H1 (cell line): Measurements from ENCODE around the gene OTX2. TPM values are rescaled to one million over a fixed set of nuclear protein-coding genes. Genes with fewer than 3 reads are reported as not detected.
A peak's percentile ranks its signal among the peaks of the same experiment; 100 is the strongest.

Experiments
- CTCF ChIA-PET: fragments of 300-600 bp; sonication (Branson Sonifier 250); formaldehyde crosslinking; loops from one replicate; lab custom pipeline; 2021; ENCODE audit not compliant: partially characterized antibody; lab: Charles Lee
- POLR2A ChIA-PET: fragments of 300-600 bp; sonication (Branson Sonifier 250); formaldehyde crosslinking; loops from one replicate; lab custom pipeline; 2021; ENCODE audit warnings: inconsistent platforms; ENCODE audit not compliant: partially characterized antibody; lab: Charles Lee
- DNase-seq, 2 experiments: peaks; one replicate each; pipeline versions ENCODE4 v3.0.0 to v3.0.0-alpha.2; 2010 to 2022; ENCODE audit warnings: low spot score in 2 of 2, low read depth in 1 of 2, mixed read lengths in 1 of 2
- FAIRE-seq: peaks from 2 replicates; lab custom pipeline; 2011; peaks lifted over from hg19 to GRCh38; lab: Jason Lieb, UNC
- H2AFZ ChIP-seq: 2 replicates; pipeline ENCODE4 v1.8.1; 2012; ENCODE audit warnings: low read length, inconsistent platforms
- H2AK5ac ChIP-seq: 2 replicates; pipeline ENCODE4 v1.6.1; 2013; ENCODE audit warnings: low read depth, low read length
- H2BK120ac ChIP-seq: replicated peaks from 2 replicates; pipeline ENCODE3; 2013; ENCODE audit warnings: low read depth, low read length, inconsistent platforms
- H2BK12ac ChIP-seq: 2 replicates; pipeline ENCODE4 v1.6.1; 2013; ENCODE audit warnings: low read depth, low read length
- H2BK15ac ChIP-seq: 2 replicates; pipeline ENCODE4 v1.6.1; 2013; ENCODE audit warnings: low read length
- H2BK20ac ChIP-seq: 2 replicates; pipeline ENCODE4 v1.6.1; 2013; ENCODE audit warnings: low read length
- H2BK5ac ChIP-seq: 2 replicates; pipeline ENCODE4 v1.6.1; 2013; ENCODE audit warnings: low read depth, low read length
- H3K14ac ChIP-seq: 2 replicates; pipeline ENCODE4 v1.6.1; 2013; ENCODE audit warnings: inconsistent platforms; ENCODE audit not compliant: insufficient read length
- H3K18ac ChIP-seq: 2 replicates; pipeline ENCODE4 v1.6.1; 2013; ENCODE audit warnings: low read length; ENCODE audit errors: extremely low read depth
- H3K23ac ChIP-seq: 2 replicates; pipeline ENCODE4 v1.6.1; 2013; ENCODE audit warnings: inconsistent platforms; ENCODE audit not compliant: insufficient read length
- H3K23me2 ChIP-seq: 2 replicates; pipeline ENCODE4 v1.6.1; 2013; ENCODE audit warnings: low read depth, low read length
- H3K27ac ChIP-seq: 2 replicates; pipeline ENCODE4 v1.6.1; 2011; ENCODE audit warnings: low read depth, low read length, inconsistent platforms
- H3K27me3 ChIP-seq, 4 experiments: replicated peaks in 1 of 4; 1 replicate in 1 of 4; 2 replicates in 3 of 4; pipeline versions ENCODE4 v1.6.1 to v1.8.1; 2011 to 2013; ENCODE audit warnings: low read length in 3 of 4, mild to moderate bottlenecking in 3 of 4, inconsistent platforms in 2 of 4, mixed read lengths in 2 of 4, moderate library complexity in 1 of 4; ENCODE audit not compliant: control insufficient read depth in 3 of 4, insufficient read depth in 3 of 4; ENCODE audit errors: extremely low read depth in 1 of 4
- H3K36me3 ChIP-seq, 4 experiments: 2 replicates each; pipeline versions ENCODE4 v1.6.1 to v1.8.1; 2011 to 2013; ENCODE audit warnings: mild to moderate bottlenecking in 4 of 4, low read length in 3 of 4, moderate library complexity in 2 of 4, control low read depth in 1 of 4, inconsistent platforms in 1 of 4; ENCODE audit not compliant: insufficient read depth in 4 of 4, control insufficient read depth in 2 of 4
- H3K4ac ChIP-seq: replicated peaks from 2 replicates; pipeline ENCODE3; 2013; ENCODE audit warnings: low read length, low read depth, mixed read lengths, inconsistent platforms; ENCODE audit not compliant: insufficient read length
- H3K4me1 ChIP-seq, 4 experiments: replicated peaks in 1 of 4; 1 replicate in 1 of 4; 2 replicates in 3 of 4; pipeline versions ENCODE4 v1.6.1 to v1.8.1; 2011 to 2013; ENCODE audit warnings: low read length in 3 of 4, inconsistent platforms in 2 of 4, mixed read lengths in 1 of 4; ENCODE audit not compliant: insufficient read depth in 4 of 4, control insufficient read depth in 3 of 4
- H3K4me2 ChIP-seq, 2 experiments: 2 replicates each; pipeline versions ENCODE4 v1.6.1 to v1.8.1; 2011 to 2013; ENCODE audit warnings: low read depth in 2 of 2, low read length in 2 of 2, control low read depth in 1 of 2, inconsistent platforms in 1 of 2, mild to moderate bottlenecking in 1 of 2; ENCODE audit not compliant: insufficient read depth in 1 of 2
- H3K4me3 ChIP-seq, 4 experiments: fragments of 200-600, 300-600 bp in 1 of 4; sonication (generic), shearing (Covaris generic), sonication (Bioruptor Twin) in 1 of 4; 2 replicates each; pipeline versions ENCODE4 v1.5.1 to v1.8.1; 2011 to 2016; ENCODE audit warnings: low read length in 4 of 4, low read depth in 3 of 4, control low read depth in 2 of 4, inconsistent platforms in 2 of 4, mild to moderate bottlenecking in 2 of 4, mixed read lengths in 1 of 4, moderate library complexity in 1 of 4; ENCODE audit not compliant: insufficient read depth in 2 of 4; ENCODE audit errors: extremely low read depth in 1 of 4
- H3K56ac ChIP-seq: replicated peaks from 2 replicates; pipeline ENCODE3; 2013; ENCODE audit warnings: low read depth, mild to moderate bottlenecking, mixed read lengths, low read length, inconsistent platforms; ENCODE audit not compliant: insufficient read length
- H3K79me1 ChIP-seq: 2 replicates; pipeline ENCODE4 v1.6.1; 2013; ENCODE audit warnings: low read depth, low read length, control low read depth
- H3K79me2 ChIP-seq, 2 experiments: 2 replicates each; pipeline versions ENCODE4 v1.6.1 to v1.8.1; 2012 to 2013; ENCODE audit warnings: low read length in 2 of 2, mild to moderate bottlenecking in 2 of 2, inconsistent platforms in 1 of 2; ENCODE audit not compliant: insufficient read depth in 2 of 2, control insufficient read depth in 1 of 2
- H3K9ac ChIP-seq, 4 experiments: replicated peaks in 1 of 4; 1 replicate in 1 of 4; 2 replicates in 3 of 4; pipeline versions ENCODE4 v1.6.1 to v1.8.1; 2011 to 2013; ENCODE audit warnings: low read depth in 3 of 4, low read length in 3 of 4, control low read depth in 2 of 4, mild to moderate bottlenecking in 2 of 4, moderate library complexity in 2 of 4, inconsistent platforms in 1 of 4; ENCODE audit errors: extremely low read depth in 1 of 4
- H3K9me3 ChIP-seq, 2 experiments: 2 replicates each; pipeline versions ENCODE4 v1.6.1 to v1.8.1; 2012 to 2013; ENCODE audit warnings: mild to moderate bottlenecking in 2 of 2, moderate library complexity in 2 of 2, control low read depth in 1 of 2, inconsistent platforms in 1 of 2, low read depth in 1 of 2, low read length in 1 of 2, mixed read lengths in 1 of 2; ENCODE audit not compliant: insufficient read depth in 2 of 2
- H4K20me1 ChIP-seq, 2 experiments: replicated peaks in 1 of 2; 2 replicates each; pipeline versions ENCODE3 to v1.8.1; 2011 to 2013; ENCODE audit warnings: inconsistent platforms in 2 of 2, low read length in 2 of 2, mild to moderate bottlenecking in 1 of 2; ENCODE audit not compliant: insufficient read depth in 2 of 2, control insufficient read depth in 1 of 2
- H4K5ac ChIP-seq: 2 replicates; pipeline ENCODE4 v1.6.1; 2013; ENCODE audit warnings: low read length, low read depth, mixed read lengths, inconsistent platforms; ENCODE audit not compliant: insufficient read length
- H4K8ac ChIP-seq: 2 replicates; pipeline ENCODE4 v1.8.0; 2013; ENCODE audit warnings: mild to moderate bottlenecking, moderate library complexity, low read length, inconsistent platforms; ENCODE audit not compliant: insufficient read depth; ENCODE audit errors: extremely low read depth
- H4K91ac ChIP-seq: replicated peaks from 2 replicates; pipeline ENCODE3; 2013; ENCODE audit warnings: low read length, mixed read lengths, inconsistent platforms; ENCODE audit not compliant: insufficient read length
- ASH2L ChIP-seq: fragments of 200-600, 300-600 bp; sonication (generic); IDR thresholded peaks from one replicate; pipeline ENCODE4 v1.7.1; 2017; ENCODE audit warnings: low read length
- CBX5 ChIP-seq: fragments of 300-800, 300-1000 bp; sonication (generic); IDR thresholded peaks from 2 replicates; pipeline ENCODE4 v1.7.1; 2016; ENCODE audit warnings: antibody characterized with exemption, low read length, low read depth
- CHD2 ChIP-seq: IDR thresholded peaks from 2 replicates; pipeline ENCODE4 v1.6.1; 2012; ENCODE audit warnings: low read length, improper control_type of control experiment
- CTBP2 ChIP-seq: IDR thresholded peaks from 2 replicates; pipeline ENCODE4 v1.7.0; 2011; ENCODE audit warnings: borderline replicate concordance, mild to moderate bottlenecking, moderate library complexity, mixed read lengths, low read length; ENCODE audit not compliant: insufficient read depth, insufficient read length
- EGR1 ChIP-seq: IDR thresholded peaks from 2 replicates; pipeline ENCODE4 v1.6.1; 2011; ENCODE audit warnings: low read depth, low read length, borderline replicate concordance
- EP300 ChIP-seq, 2 experiments: IDR thresholded peaks; 1 replicate in 1 of 2; 2 replicates in 1 of 2; pipeline ENCODE4 v1.6.1; 2011 to 2012; ENCODE audit warnings: low read depth in 2 of 2, low read length in 2 of 2, mild to moderate bottlenecking in 2 of 2, borderline replicate concordance in 1 of 2, inconsistent platforms in 1 of 2, moderate library complexity in 1 of 2
- JUND ChIP-seq: IDR thresholded peaks from 2 replicates; pipeline ENCODE4 v1.6.1; 2011; ENCODE audit warnings: mild to moderate bottlenecking, improper control_type of control experiment, low read length
- MAX ChIP-seq: IDR thresholded peaks from 2 replicates; pipeline ENCODE4 v1.6.1; 2012; ENCODE audit warnings: inconsistent platforms
- POLR2AphosphoS5 ChIP-seq: IDR thresholded peaks from 2 replicates; pipeline ENCODE4 v1.6.1; 2011; ENCODE audit warnings: low read depth, low read length
- SAP30 ChIP-seq: fragments of 300-600 bp; sonication (generic); IDR thresholded peaks from 2 replicates; pipeline ENCODE4 v1.7.1; 2012; ENCODE audit warnings: low read length, moderate library complexity, mild to moderate bottlenecking, inconsistent platforms; ENCODE audit not compliant: insufficient read depth, insufficient replicate concordance
- SUZ12 ChIP-seq: fragments of 200-600 bp; sonication (generic); IDR thresholded peaks from 2 replicates; pipeline ENCODE4 v1.6.1; 2012; ENCODE audit warnings: mild to moderate bottlenecking, inconsistent platforms, low read length, moderate library complexity, mixed read lengths
- TAF7 ChIP-seq: optimal IDR thresholded peaks from 2 replicates; pipeline ENCODE3; 2011; ENCODE audit warnings: low read depth, mild to moderate bottlenecking, inconsistent platforms, low read length, moderate library complexity, borderline replicate concordance
- WGBS, 2 experiments: shearing (Covaris generic) in 1 of 2; methylation state at CpG; one replicate each; pipeline versions ENCODE4 v1.1.6 to v1.1.7; 2013 to 2015; ENCODE audit warnings: low lambda C conversion rate in 2 of 2, mixed read lengths in 2 of 2, inconsistent platforms in 1 of 2, low coverage in 1 of 2, missing lambda C conversion rate in 1 of 2; ENCODE audit not compliant: insufficient replicate concordance in 2 of 2, insufficient coverage in 1 of 2, insufficient read length in 1 of 2; ENCODE audit errors: extremely low coverage in 1 of 2, missing lambda C conversion rate in 1 of 2; 5-methylcytosine and 5-hydroxymethylcytosine counted together
- polyA plus RNA-seq, 7 experiments: library from polyadenylated mRNA; depleted of rRNA in 3 of 7; stranded (reverse) in 5 of 7; unstranded in 2 of 7; fragments of >200 nt in 5 of 7; fragments of 200-250 nt in 2 of 7; gene quantifications; 1 replicate in 5 of 7; 2 replicates in 1 of 7; 4 replicates in 1 of 7; pipeline versions ENCODE4 v1.2.1 to v1.2.3, GENCODE V29; 2011 to 2013; ENCODE audit warnings: missing spikeins in 2 of 7, mixed read lengths in 2 of 7
- total RNA-seq: library from RNA; stranded (reverse); fragmentation: NEBNext Ultra II Directional; extraction: Animal tissue kit (Norgen Biotek cat#: 25700); gene quantifications from 2 replicates; pipeline ENCODE4 v1.2.1, GENCODE V29; 2021

The OTX2 gene
- total and polyA plus RNA-seq, 2 of the 8 experiments (the other 6 are each of a cell fraction or from before 2014, with no cell fraction given) = 33.9 to 155 TPM

GRCh38 chr14:56797003-56797568, 13.2 kb downstream of the OTX2 start:
- peaks cover 3 to 18% of the 10 kb centered on the region in 2 experiments; a peak in 2 of 4 replicates for H3K79me2 ChIP-seq
- no peak overlapping the region for H3K56ac ChIP-seq
- H3K4me1 ChIP-seq = peaks cover 17 to 31% (median 26%) of the 10 kb centered on the region in 4 experiments; a peak in 6 of 7 replicates
- H3K4me2 ChIP-seq = peak overlapping the region; percentile 87 to 92
- H4K91ac ChIP-seq = peak overlapping the region; percentile 46
- FAIRE-seq (no peak), DNase-seq (peak in 1 of 2 experiments; percentile 64)
- H2BK20ac ChIP-seq = peak overlapping the region; percentile 4; the same call in 1 of the 2 replicates
- H3K4ac ChIP-seq = peak overlapping the region; percentile 12
- H3K79me1 ChIP-seq = 0 out of 2 replicates have a peak, but pooled peaks cover 4% of the 10 kb centered on the region
- peaks cover 5 to 6% of the 10 kb centered on the region in 2 experiments for H4K20me1 ChIP-seq
- H2AFZ ChIP-seq = no peak overlapping the region
- no peak overlapping the region for H3K23ac ChIP-seq
- peak overlapping the region; percentile 19 for H2BK120ac ChIP-seq
- H3K27me3 ChIP-seq = peaks cover 2 to 52% (median 43%) of the 10 kb centered on the region in 4 experiments
- no peak overlapping the region for H3K9ac ChIP-seq
- peak overlapping the region; percentile 27 to 83 (median 49); a peak in 7 of 8 replicates for H3K4me3 ChIP-seq
- H3K18ac ChIP-seq = peak overlapping the region; percentile 78
- no peak overlapping the region for H3K27ac ChIP-seq
- H3K36me3 ChIP-seq = peaks cover 12 to 23% (median 16%) of the 10 kb centered on the region in 4 experiments
- no peak overlapping the region for H3K14ac ChIP-seq
- 1% methylated on average over 23 of the region's 23 CpGs; no CpG with 5 or more reads in 1 of the 2 experiments for WGBS, 2 experiments
- peak overlapping the region; percentile 83 for H4K8ac ChIP-seq
- H2BK12ac ChIP-seq = peak overlapping the region; percentile 78
- peak overlapping the region; percentile 13; the same call in 1 of the 2 replicates for H2BK5ac ChIP-seq
- H2BK15ac ChIP-seq = no peak overlapping the region
- POLR2A ChIA-PET = interaction anchor here (0.6 to 2.8 kb wide), 7 partner anchors 11 to 130 kb away, joined by 3 to 29 read pairs (median 4); no protein-coding TSS in a partner anchor
- peaks cover 30% of the 10 kb centered on the region for H3K23me2 ChIP-seq
- H4K5ac ChIP-seq = no peak overlapping the region
- CTCF ChIA-PET = no interaction called here
- H3K9me3 ChIP-seq = no peaks in the 10 kb centered on the region
- no peak overlapping the region for H2AK5ac ChIP-seq
- no peak for TF ChIP-seq CBX5
- no peak for TF ChIP-seq JUND
- TF ChIP-seq SAP30 = no peak
- TF ChIP-seq ASH2L = peak; percentile 14
- peak; percentile 74 for TF ChIP-seq MAX
- TF ChIP-seq EGR1 = no peak
- TF ChIP-seq TAF7 = no peak
- no peak for TF ChIP-seq CTBP2
- TF ChIP-seq EP300 (IDR thresholded peaks at IDR 0.05; ENCODE audit: borderline replicate concordance in 1 of 2, low read depth in 2 of 2, low read length in 2 of 2) = no peak
- no peak for TF ChIP-seq CHD2
- peak; percentile 43; the same call in 1 of the 2 replicates for TF ChIP-seq SUZ12
- TF ChIP-seq POLR2AphosphoS5 = no peak
